ENCODE measurements around the gene ACER2. TPM values are rescaled to one million over a fixed set of nuclear protein-coding genes. Genes with fewer than 3 reads are reported as not detected.

The ACER2 gene
- total RNA-seq, 1 experiment from 2014 or later: 2.0 TPM

DNA sequence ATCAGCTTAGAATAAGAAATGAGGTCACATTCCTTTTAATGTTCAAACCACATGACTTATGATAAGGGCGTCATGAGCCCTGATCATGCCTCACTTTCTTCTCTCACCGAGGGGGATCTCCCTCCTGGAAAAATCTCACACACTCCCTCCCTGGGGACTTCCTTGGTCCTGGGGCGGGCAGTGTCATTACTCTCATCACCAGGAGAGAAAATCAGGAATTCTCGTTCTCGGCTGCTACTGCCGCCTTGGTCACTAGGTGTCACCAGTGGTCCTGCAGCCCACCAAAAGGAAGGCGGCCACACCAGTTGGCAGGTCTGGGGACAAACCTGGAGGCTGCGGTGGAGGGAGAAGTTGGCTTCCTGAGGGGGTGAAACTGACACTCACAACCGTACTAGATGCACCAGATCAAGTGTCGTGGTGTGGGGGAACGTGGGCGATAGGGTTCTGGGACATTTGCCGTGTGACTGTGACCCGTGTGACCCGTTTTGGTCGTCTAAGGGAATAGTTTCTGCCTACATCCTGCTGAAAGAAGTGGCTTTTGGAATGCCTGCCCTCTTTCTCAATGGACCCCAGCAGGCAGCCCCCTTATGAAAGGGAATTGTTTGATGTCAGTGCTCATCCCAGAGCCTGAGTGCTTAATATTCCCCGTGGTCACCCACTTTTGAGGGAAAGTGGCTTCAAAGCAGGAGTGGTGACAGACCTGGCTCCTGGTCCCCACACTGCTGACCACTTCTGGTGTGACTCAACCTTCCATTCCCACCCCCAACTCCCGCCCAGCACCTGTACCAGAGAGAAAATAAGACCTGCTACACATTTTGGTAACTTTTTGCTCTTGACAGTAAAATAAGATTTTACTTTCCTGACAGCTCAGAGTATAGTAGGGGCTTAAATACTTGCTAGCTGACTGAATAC, 63.2 kb downstream of the ACER2 start:
- no peaks in the 10 kb centered on the region for H3K27me3 ChIP-seq (ENCODE audit: control insufficient read depth, insufficient read depth, low read length)
- peak; percentile 79 for DNase-seq
- H3K36me3 ChIP-seq (replicated peaks; ENCODE audit: control insufficient read depth, insufficient read depth, low read length): no peaks in the 10 kb centered on the region
- H3K4me3 ChIP-seq (ENCODE audit: insufficient read depth, low read depth, low read length): no peak overlapping the region

DNA sequence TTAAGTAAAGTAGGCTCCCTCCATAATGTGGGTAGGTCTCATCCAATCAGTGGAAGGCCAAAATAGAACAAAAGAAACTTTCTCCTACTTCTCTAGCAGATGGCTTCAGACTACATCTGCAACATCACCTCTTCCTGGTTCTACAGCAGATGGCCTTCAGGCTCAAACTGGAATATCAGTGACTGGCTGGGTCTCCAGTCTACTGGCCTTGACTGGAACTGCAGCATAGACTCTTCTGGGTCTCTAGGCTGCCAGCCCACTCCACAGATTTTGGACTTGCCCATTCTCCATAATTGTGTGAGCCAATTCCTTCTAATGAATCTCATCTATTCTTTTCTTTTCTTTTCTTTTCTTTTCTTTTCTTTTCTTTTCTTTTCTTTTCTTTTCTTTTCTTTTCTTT, 64.8 kb downstream of the ACER2 start:
- Histone ChIP-seq H3K4me3 (ENCODE audit: insufficient read depth, low read depth, low read length) (no peak overlapping the region), H3K27me3 (ENCODE audit: control insufficient read depth, insufficient read depth, low read length) (no peaks in the 10 kb centered on the region), H3K36me3 (replicated peaks; ENCODE audit: control insufficient read depth, insufficient read depth, low read length) (no peaks in the 10 kb centered on the region)
- DNase-seq: no peak

DNA sequence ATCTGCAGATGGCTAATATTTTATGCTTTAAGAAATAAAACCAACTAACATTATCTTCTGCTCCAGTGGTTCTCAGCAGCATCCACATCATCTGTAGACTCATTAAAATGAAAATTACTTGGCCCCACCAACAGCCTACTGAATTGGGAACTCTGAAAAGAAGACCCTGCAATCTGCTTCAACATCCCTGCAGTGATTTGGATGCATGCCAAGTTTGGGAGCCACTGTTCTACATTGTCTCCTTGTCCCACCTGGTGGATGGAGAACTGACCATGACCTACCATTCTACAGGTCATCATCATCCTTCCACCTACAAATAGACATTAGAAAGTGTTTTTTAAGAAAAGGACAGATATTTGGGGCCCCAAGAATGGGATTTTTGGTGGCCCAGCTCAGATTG, 71.1 kb downstream of the ACER2 start:
- H3K27me3 ChIP-seq (ENCODE audit: control insufficient read depth, insufficient read depth, low read length): no peaks in the 10 kb centered on the region
- DNase-seq: peak; percentile 2
- no peak overlapping the region for H3K4me3 ChIP-seq (ENCODE audit: insufficient read depth, low read depth, low read length)
- no peaks in the 10 kb centered on the region for H3K36me3 ChIP-seq (replicated peaks; ENCODE audit: control insufficient read depth, insufficient read depth, low read length)

DNA sequence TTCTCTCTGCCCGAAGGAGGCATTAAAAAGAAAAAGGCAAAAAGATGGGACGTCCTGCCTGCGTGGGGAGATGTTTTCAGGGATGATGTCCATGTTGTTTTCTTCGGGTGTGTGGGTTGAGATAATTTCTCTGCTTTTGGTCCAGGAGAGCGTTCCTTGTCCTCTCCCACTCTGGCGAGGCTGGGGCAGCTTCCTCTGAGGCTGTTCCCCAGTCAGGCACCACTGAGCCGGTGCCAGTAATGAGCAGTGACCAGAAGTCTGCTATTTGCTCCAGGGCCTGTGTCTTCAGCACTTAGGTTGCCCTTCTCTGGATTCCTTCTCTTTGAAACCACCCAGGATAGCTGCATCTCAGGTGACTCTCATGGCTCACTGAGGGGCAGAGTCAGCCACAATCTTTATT, 71.5 kb downstream of the ACER2 start:
- H3K4me3 ChIP-seq (ENCODE audit: insufficient read depth, low read depth, low read length): no peak overlapping the region
- peak; percentile 1 for DNase-seq
- H3K27me3 ChIP-seq (ENCODE audit: control insufficient read depth, insufficient read depth, low read length): no peaks in the 10 kb centered on the region
- H3K36me3 ChIP-seq (replicated peaks; ENCODE audit: control insufficient read depth, insufficient read depth, low read length): no peaks in the 10 kb centered on the region

DNA sequence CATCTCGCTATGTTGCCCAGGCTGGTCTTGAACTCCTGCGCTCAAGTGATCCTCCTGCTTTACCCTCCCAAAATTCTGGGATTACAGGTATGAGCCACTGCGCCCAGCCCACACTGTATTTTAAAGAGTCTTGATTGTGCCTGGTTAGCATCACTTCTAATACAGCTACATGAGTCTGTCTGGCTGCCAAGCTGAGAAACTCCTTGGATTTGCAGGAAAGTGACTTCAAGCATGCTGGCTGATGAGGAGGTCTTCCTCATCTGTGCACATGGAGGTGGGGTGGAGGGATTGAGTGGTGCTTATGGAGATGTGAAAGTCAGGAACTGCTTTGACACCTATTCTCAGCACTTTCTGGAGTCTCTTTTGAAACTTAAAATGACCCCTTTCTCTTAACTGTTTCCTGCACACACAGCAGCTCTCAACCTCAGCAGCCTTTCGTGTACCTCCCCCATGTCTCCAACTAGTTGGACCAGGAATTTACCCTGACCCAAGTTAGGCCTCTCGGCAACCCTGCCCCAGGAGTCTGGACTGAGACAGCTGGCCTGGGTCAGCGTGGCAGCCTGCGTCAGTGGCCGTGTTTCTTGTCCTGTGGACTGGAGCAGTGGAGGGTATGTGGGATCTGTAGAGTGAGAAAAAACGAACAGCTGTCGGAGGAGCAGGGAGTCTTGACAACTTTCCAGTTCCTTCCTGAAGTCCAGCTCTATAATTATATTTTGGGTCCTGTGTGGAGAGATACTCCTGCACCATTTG, 72.5 kb downstream of the ACER2 start:
- no peak for DNase-seq
- H3K27me3 ChIP-seq (ENCODE audit: control insufficient read depth, insufficient read depth, low read length): no peaks in the 10 kb centered on the region
- H3K36me3 ChIP-seq (replicated peaks; ENCODE audit: control insufficient read depth, insufficient read depth, low read length): no peaks in the 10 kb centered on the region
- H3K4me3 ChIP-seq (ENCODE audit: insufficient read depth, low read depth, low read length): no peak overlapping the region

DNA sequence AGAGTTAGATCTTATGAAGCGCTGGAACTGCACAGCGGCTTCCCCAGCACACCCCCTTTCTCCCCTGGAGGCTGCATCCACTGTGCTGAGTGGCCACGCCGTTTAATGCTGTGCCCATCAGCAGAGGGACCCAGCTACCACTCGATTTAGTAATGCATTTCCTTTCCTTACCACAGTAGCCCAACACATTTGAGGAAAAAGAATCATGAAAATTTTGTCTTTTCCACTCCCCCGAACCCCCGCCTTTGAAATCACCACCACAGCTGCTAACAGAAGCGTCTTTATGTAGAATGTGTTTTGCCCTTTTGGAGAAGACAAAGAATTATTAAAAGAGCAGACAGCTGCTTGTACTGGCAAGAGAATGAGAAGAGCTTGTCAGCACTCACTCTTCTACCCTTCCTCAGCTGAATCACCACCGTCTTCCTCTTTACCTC, 73.2 kb downstream of the ACER2 start:
- Histone ChIP-seq H3K27me3 (ENCODE audit: control insufficient read depth, insufficient read depth, low read length) (no peaks in the 10 kb centered on the region), H3K36me3 (replicated peaks; ENCODE audit: control insufficient read depth, insufficient read depth, low read length) (no peaks in the 10 kb centered on the region), H3K4me3 (ENCODE audit: insufficient read depth, low read depth, low read length) (no peak overlapping the region)
- DNase-seq: no peak

DNA sequence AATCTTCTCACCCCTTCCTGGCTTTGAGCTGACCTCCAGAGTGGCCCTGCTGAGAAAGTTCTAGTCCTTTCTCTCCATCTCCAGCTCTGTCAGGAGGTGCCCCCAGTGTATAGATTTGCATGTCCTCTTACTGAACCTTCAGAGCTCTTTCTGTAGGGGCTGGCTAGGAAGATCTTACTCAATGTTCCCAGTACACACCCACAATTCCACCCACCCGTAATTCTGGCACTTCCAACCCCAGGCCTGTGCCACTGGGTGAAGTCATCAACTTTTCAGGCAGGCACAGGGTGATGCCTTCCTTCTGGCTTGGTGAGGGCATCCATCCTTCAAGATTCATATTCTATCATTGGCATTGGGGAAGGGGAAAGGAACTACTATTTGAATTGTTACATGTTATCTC, 75.9 kb downstream of the ACER2 start:
- DNase-seq: no peak
- H3K27me3 ChIP-seq (ENCODE audit: control insufficient read depth, insufficient read depth, low read length): no peaks in the 10 kb centered on the region
- H3K4me3 ChIP-seq (ENCODE audit: insufficient read depth, low read depth, low read length): no peak overlapping the region
- H3K36me3 ChIP-seq (replicated peaks; ENCODE audit: control insufficient read depth, insufficient read depth, low read length): no peaks in the 10 kb centered on the region

DNA sequence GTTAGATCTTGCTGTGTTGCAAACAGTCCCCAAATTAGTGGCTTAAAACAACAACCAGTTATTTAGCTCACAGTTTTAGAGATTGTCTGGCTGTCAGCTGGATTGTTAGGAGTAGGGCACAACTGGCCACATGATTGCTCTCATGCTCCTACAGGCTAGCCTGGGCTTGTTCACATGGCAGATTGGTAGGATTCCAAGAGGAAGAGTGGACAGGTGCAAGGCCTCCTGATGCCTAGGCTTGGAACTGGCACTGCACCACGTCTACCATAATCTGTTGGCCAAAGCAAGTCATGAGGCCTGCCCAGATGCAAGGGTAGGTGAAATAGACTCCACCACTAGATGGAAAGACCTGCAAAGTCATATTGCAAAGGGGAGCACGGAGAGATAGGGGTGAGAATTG, 76.4 kb downstream of the ACER2 start:
- Histone ChIP-seq H3K4me3 (ENCODE audit: insufficient read depth, low read depth, low read length) (no peak overlapping the region), H3K36me3 (replicated peaks; ENCODE audit: control insufficient read depth, insufficient read depth, low read length) (no peaks in the 10 kb centered on the region), H3K27me3 (ENCODE audit: control insufficient read depth, insufficient read depth, low read length) (no peaks in the 10 kb centered on the region)
- peak; percentile 3 for DNase-seq

DNA sequence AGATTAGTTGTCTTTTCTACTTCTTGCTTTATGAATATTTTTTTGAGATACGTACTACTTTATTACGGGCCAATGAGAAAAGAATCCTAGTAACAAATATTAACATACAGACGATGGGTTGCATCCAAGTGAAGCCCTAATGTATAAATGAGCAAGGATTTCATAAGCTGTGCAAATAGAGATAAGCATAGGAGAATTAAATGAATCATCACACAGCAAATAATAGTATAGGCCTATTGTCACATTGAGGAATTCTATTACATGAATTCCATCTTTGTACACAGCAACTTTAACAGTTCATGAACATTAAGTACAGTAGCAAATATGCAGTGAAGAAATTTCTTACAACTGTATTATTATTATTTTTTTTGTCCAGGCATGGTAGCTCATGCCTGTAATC, 78.0 kb downstream of the ACER2 start:
- no peak for DNase-seq
- Histone ChIP-seq H3K36me3 (replicated peaks; ENCODE audit: control insufficient read depth, insufficient read depth, low read length) (no peaks in the 10 kb centered on the region), H3K4me3 (ENCODE audit: insufficient read depth, low read depth, low read length) (no peak overlapping the region), H3K27me3 (ENCODE audit: control insufficient read depth, insufficient read depth, low read length) (no peaks in the 10 kb centered on the region)

DNA sequence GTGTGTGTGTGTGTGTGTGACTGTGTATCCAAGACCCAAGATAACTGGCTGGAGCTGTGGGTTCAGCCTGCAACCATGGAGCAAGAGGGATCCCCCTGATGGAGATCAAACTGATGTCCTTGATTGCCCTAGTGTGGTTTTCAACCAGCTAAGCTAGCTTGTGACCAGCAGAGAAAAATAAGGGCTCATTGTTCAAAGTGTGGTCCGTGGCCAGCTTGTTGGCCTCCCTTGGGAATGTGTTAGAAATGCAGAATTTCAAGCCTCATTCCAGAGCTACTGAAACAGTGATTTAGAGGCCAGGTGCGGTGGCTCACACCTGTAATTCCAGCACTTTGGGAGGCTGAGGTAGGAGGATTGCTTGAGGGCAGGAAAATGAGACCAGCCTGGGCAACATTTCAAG, 79.9 kb downstream of the ACER2 start:
- Histone ChIP-seq H3K27me3 (ENCODE audit: control insufficient read depth, insufficient read depth, low read length) (no peaks in the 10 kb centered on the region), H3K36me3 (replicated peaks; ENCODE audit: control insufficient read depth, insufficient read depth, low read length) (no peaks in the 10 kb centered on the region), H3K4me3 (ENCODE audit: insufficient read depth, low read depth, low read length) (no peak overlapping the region)
- DNase-seq: no peak

DNA sequence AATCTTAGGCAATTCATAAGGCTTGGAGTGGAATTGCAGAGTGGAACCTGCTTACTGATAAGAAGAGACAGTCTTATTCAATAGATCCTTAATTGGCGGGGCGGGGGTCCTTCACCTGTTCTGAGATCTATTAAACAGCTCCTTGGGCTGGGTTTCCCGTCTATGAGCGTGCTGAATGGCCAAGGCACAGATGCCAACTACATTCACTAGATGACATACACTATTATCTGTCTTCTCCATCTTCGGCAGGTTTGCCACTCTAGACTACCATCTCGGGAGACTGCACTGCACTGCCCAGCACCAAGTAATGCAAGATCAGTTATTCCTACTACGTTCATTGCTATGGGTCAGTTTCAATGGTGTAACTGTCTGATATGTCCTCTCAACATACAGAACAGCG, 81.5 kb downstream of the ACER2 start:
- no peaks in the 10 kb centered on the region for H3K36me3 ChIP-seq (replicated peaks; ENCODE audit: control insufficient read depth, insufficient read depth, low read length)
- no peak for DNase-seq
- no peak overlapping the region for H3K4me3 ChIP-seq (ENCODE audit: insufficient read depth, low read depth, low read length)
- no peaks in the 10 kb centered on the region for H3K27me3 ChIP-seq (ENCODE audit: control insufficient read depth, insufficient read depth, low read length)

DNA sequence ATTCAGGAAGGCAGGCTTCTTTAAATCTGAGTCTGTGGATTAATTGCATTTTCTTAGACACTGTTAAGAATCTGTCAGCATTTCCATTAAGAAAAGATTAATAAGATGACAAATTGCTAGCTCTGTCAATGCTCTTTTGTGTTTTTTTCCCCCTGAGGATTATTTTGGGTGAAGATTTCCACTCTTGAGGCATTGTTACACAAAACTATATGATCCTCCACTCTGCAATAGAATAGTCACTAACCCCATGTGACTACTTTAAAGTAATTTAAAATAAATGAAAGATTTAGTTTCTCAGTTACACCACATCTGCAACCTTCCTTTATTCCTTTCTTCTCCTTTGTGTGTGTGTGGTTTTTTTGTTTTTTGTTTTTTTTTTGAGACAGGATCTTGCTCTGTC, 82.0 kb downstream of the ACER2 start:
- no peak overlapping the region for H3K4me3 ChIP-seq (ENCODE audit: insufficient read depth, low read depth, low read length)
- H3K27me3 ChIP-seq (ENCODE audit: control insufficient read depth, insufficient read depth, low read length): no peaks in the 10 kb centered on the region
- H3K36me3 ChIP-seq (replicated peaks; ENCODE audit: control insufficient read depth, insufficient read depth, low read length): no peaks in the 10 kb centered on the region
- no peak for DNase-seq

DNA sequence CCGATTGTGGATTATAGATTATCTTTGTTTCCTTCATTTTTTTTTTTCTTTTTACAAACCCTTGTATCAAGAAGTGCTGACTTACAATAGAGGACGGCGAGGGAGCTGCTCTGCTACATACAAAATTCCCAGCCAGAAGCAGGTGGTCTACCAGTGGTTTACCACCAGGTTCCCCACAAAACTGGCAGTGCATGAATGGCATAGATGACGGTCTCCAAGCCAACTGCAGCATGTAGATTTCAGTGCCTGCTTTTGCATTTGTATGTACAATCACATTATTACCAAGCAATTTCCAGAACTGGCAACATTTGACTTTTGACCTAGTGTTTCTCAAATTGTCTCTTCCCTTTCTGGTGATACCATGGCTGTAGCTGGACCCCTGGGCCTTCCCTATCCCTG, 84.0 kb downstream of the ACER2 start:
- Histone ChIP-seq H3K4me3 (ENCODE audit: insufficient read depth, low read depth, low read length) (no peak overlapping the region), H3K36me3 (replicated peaks; ENCODE audit: control insufficient read depth, insufficient read depth, low read length) (no peaks in the 10 kb centered on the region), H3K27me3 (ENCODE audit: control insufficient read depth, insufficient read depth, low read length) (no peaks in the 10 kb centered on the region)
- DNase-seq: no peak

DNA sequence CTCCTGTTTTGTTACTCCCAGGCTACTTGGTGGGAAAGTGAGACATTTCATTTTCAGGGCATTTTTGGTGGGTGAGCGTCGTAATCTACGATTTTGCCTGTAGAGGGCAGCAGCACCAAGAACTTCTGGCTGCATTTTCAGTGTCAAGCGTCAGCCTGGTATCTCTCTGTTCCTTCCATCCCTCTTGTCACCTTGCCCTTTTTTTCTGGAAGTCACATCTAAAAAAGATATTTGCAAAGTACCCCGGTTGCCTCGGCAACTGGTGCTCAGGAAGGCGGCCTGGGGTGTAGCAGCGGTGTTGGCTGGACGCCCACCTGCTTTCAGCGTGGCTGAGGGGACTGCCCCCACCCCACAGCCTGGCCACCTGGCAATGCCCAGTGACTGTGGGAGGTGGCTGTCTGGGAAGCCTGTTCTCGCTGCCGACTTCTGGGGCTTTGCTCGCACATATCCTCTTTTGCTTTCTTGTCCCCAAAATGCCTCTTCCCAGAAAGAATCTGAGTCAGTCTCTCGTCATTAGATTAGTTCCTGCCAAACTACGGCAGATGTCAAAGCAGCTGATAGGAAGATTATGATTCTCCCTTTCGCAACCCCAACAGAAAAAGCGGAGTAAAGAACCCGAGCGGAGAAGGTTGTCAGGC, 84.5 kb downstream of the ACER2 start:
- DNase-seq: peak; percentile 75
- Histone ChIP-seq H3K4me3 (ENCODE audit: insufficient read depth, low read depth, low read length) (no peak overlapping the region), H3K27me3 (ENCODE audit: control insufficient read depth, insufficient read depth, low read length) (no peaks in the 10 kb centered on the region), H3K36me3 (replicated peaks; ENCODE audit: control insufficient read depth, insufficient read depth, low read length) (no peaks in the 10 kb centered on the region)

DNA sequence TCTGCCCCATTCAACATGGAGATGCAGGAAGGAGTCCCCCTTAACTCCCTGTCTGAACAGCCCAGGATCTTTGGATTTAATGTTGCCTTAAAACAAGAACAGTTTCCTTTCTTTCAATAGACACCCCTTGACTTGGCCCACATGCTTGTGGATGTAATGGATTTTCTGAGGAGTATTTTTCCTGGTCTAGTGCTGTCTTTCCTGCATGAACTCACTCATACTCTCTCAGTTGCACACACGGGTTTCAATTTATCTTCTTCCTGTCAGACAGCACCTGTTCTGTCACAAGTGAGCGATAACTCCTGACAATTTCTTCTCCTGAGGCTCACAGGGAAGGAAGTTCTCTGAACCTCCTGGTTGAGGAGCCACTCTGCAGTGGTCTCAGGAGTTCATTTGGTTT, 85.1 kb downstream of the ACER2 start:
- no peak for DNase-seq
- Histone ChIP-seq H3K36me3 (replicated peaks; ENCODE audit: control insufficient read depth, insufficient read depth, low read length) (no peaks in the 10 kb centered on the region), H3K4me3 (ENCODE audit: insufficient read depth, low read depth, low read length) (no peak overlapping the region), H3K27me3 (ENCODE audit: control insufficient read depth, insufficient read depth, low read length) (no peaks in the 10 kb centered on the region)

Measured in H7 (cell line).